Measurements from ENCODE around the gene CFAP61. TPM values are rescaled to one million over a fixed set of nuclear protein-coding genes. Genes with fewer than 3 reads are reported as not detected.

CFAP61 gene
- total RNA-seq, 4 donors from 2014 or later: 17.1 to 94.8 (median 41.4) TPM

- peak overlapping the region in 3 of 4 donors; percentile 78 to 84 (median 83) for H3K27ac ChIP-seq
- intact Hi-C loops (cut with DNase I; ENCODE audit: low total_unique reads) (loop anchor here (2.0 to 10.0 kb wide), 2 partner anchors 75 to 491 kb away; no protein-coding TSS in a partner anchor), in situ Hi-C loops (cut with MboI; ENCODE audit: low sequenced_read_pairs in 4 of 4) (loop anchor here in 1 of 4 donors (10.0 kb wide), 1 partner anchor 129 kb away; no protein-coding TSS in a partner anchor)
- H3K4me3 ChIP-seq: no peak overlapping the region
- TF ChIP-seq CTCF (IDR thresholded peaks at IDR 0.05 in 4 of 5, conservative IDR thresholded peaks at IDR 0.05 in 1 of 5) (no peak), POLR2A (IDR thresholded peaks at IDR 0.05) (no peak)
- no peak for ATAC-seq
- H3K9me3 ChIP-seq: no peaks in the 10 kb centered on the region
- H3K27me3 ChIP-seq: no peaks in the 10 kb centered on the region
- DNase-seq: no peak
- H3K36me3 ChIP-seq: no peaks in the 10 kb centered on the region
- peaks cover 50 to 55% of the 10 kb centered on the region in 2 donors for H3K4me1 ChIP-seq
These were observed 161.3 kb downstream of the CFAP61 start for GRCh38 chr20:20213526-20214121.

GRCh38 chr20:20214757-20215275 lies 162.5 kb downstream of the CFAP61 start:
- ATAC-seq (peak; percentile 28 to 33), DNase-seq (peak; percentile 46 to 68)
- no peaks in the 10 kb centered on the region for H3K9me3 ChIP-seq
- intact Hi-C loops (cut with DNase I; ENCODE audit: low total_unique reads): loop anchor here (10.0 kb wide), 1 partner anchor 490 kb away; no protein-coding TSS in a partner anchor
- peaks cover 50 to 55% of the 10 kb centered on the region in 2 donors for H3K4me1 ChIP-seq
- no peak overlapping the region for H3K4me3 ChIP-seq
- peak overlapping the region; percentile 39 to 84 (median 80) for H3K27ac ChIP-seq
- H3K36me3 ChIP-seq: no peaks in the 10 kb centered on the region
- in situ Hi-C loops (cut with MboI; ENCODE audit: low sequenced_read_pairs in 4 of 4): loop anchor here in 1 of 4 donors (10.0 kb wide), 1 partner anchor 130 kb away; no protein-coding TSS in a partner anchor
- no peaks in the 10 kb centered on the region for H3K27me3 ChIP-seq
- TF ChIP-seq POLR2A (IDR thresholded peaks at IDR 0.05) (no peak), CTCF (IDR thresholded peaks at IDR 0.05 in 4 of 5, conservative IDR thresholded peaks at IDR 0.05 in 1 of 5) (no peak)

GRCh38 chr20:20215976-20216727 lies 163.8 kb downstream of the CFAP61 start:
- in situ Hi-C loops (cut with MboI; ENCODE audit: low sequenced_read_pairs in 4 of 4): loop anchor here in 1 of 4 donors (10.0 kb wide), 1 partner anchor 131 kb away; no protein-coding TSS in a partner anchor
- ATAC-seq (peak; percentile 76 to 82), DNase-seq (peak; percentile 63 to 71)
- no peaks in the 10 kb centered on the region for H3K27me3 ChIP-seq
- H3K36me3 ChIP-seq: no peaks in the 10 kb centered on the region
- peaks cover 47 to 48% of the 10 kb centered on the region in 2 donors for H3K4me1 ChIP-seq
- intact Hi-C loops (cut with DNase I; ENCODE audit: low total_unique reads): loop anchor here (10.0 kb wide), 1 partner anchor 489 kb away; no protein-coding TSS in a partner anchor
- no peaks in the 10 kb centered on the region for H3K9me3 ChIP-seq
- H3K4me3 ChIP-seq: peak overlapping the region in 2 of 4 donors; percentile 3 to 9
- TF ChIP-seq CTCF (IDR thresholded peaks at IDR 0.05 in 4 of 5, conservative IDR thresholded peaks at IDR 0.05 in 1 of 5) (no peak), POLR2A (IDR thresholded peaks at IDR 0.05) (peak in 1 of 2 donors; percentile 23)
- H3K27ac ChIP-seq: peak overlapping the region; percentile 61 to 84 (median 80)

GRCh38 chr20:20216941-20217340 lies 164.6 kb downstream of the CFAP61 start:
- H3K27me3 ChIP-seq: no peaks in the 10 kb centered on the region
- intact Hi-C loops (cut with DNase I; ENCODE audit: low total_unique reads): loop anchor here (10.0 kb wide), 1 partner anchor 488 kb away; no protein-coding TSS in a partner anchor
- peaks cover 40 to 48% of the 10 kb centered on the region in 2 donors for H3K4me1 ChIP-seq
- in situ Hi-C loops (cut with MboI; ENCODE audit: low sequenced_read_pairs in 4 of 4): loop anchor here in 1 of 4 donors (10.0 kb wide), 1 partner anchor 132 kb away; no protein-coding TSS in a partner anchor
- DNase-seq (no peak), ATAC-seq (no peak)
- H3K9me3 ChIP-seq: no peaks in the 10 kb centered on the region
- peak overlapping the region in 3 of 4 donors; percentile 78 to 84 (median 83) for H3K27ac ChIP-seq
- no peak overlapping the region for H3K4me3 ChIP-seq
- TF ChIP-seq POLR2A (IDR thresholded peaks at IDR 0.05): no peak
- no peak for TF ChIP-seq CTCF (IDR thresholded peaks at IDR 0.05 in 4 of 5, conservative IDR thresholded peaks at IDR 0.05 in 1 of 5)
- no peaks in the 10 kb centered on the region for H3K36me3 ChIP-seq
